Esophagus squamous epithelium (tissue), 4 donors: ENCODE data around the gene FBXL20.

Source experiments
- CTCF ChIP-seq, 6 experiments: fragments of 450-650 bp in 4 of 6; fragments of 200-600 bp in 2 of 6; sonication (generic) in 2 of 6; IDR thresholded peaks; one replicate each; pipeline ENCODE4 v1.5.1; 2016 to 2019; ENCODE audit warnings: antibody characterized with exemption in 6 of 6, mild to moderate bottlenecking in 4 of 6, moderate library complexity in 4 of 6
- POLR2A ChIP-seq, 4 donors: fragments of 450-650 bp; IDR thresholded peaks; one replicate each; pipeline ENCODE4 v1.6.1; 2017; ENCODE audit warnings: antibody characterized with exemption in 4 of 4, mild to moderate bottlenecking in 4 of 4, moderate library complexity in 3 of 4

DNA sequence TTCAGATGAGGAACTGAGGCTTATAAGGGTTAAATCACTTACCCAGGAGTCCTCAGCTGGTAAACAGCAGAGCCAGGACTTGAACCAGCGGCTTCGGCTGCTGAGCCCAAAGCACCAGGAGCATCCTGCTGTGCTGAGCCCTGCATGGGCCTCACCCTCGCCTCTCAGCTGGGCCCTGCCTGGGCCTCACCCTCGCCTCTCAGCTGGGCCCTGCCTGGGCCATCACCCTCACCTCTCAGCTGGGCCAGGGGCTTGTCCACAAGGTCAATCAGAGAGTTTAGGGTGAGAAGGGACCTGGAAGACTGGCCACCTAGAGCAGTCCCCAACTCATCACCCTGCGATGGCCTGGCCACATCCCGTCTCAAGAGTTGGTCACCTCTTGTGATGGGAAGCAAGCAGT lies 179.9 kb downstream of the FBXL20 start:
- TF ChIP-seq POLR2A (IDR thresholded peaks at IDR 0.05) (no peak), CTCF (IDR thresholded peaks at IDR 0.05) (no peak)
